ENCODE measurements around the gene NXN. TPM values are rescaled to one million over a fixed set of nuclear protein-coding genes. Genes with fewer than 3 reads are reported as not detected.

NXN gene
- total RNA-seq, 6 experiments from 2014 or later, result 2.7 to 9.5 (median 8.0) TPM

DNA sequence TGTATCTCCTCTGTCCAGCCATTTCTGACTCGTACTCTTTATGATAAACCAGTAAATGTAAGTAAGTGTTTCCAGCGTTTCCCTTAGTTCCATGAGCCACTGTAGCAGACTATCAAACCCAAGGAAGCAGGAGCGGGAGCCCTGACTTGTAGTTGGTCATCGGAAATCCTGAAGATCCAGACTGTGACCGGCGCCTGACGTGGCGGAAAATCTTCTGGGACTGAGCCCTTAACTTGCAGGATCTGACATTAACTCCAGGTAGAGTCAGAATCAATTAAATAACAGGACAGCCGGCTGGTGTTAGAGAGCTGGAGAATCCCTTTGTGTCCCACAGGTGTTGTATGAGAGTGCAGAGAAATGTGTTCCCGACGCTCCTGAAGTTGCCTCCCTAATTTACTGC is 201.5 kb downstream of the NXN start:
- Histone ChIP-seq H3K36me3 (peaks cover 0 to 49% (median 11%) of the 10 kb centered on the region in 4 donors), H3K4me1 (peaks cover 0 to 10% (median 5%) of the 10 kb centered on the region in 4 donors), H3K9me3 (no peaks in the 10 kb centered on the region), H3K27ac (no peak overlapping the region), H3K27me3 (no peaks in the 10 kb centered on the region), H3K4me3 (no peak overlapping the region)
- ATAC-seq (no peak), DNase-seq (no peak)
- no peak for TF ChIP-seq POLR2A (IDR thresholded peaks at IDR 0.05)
- TF ChIP-seq, protein P1, sequence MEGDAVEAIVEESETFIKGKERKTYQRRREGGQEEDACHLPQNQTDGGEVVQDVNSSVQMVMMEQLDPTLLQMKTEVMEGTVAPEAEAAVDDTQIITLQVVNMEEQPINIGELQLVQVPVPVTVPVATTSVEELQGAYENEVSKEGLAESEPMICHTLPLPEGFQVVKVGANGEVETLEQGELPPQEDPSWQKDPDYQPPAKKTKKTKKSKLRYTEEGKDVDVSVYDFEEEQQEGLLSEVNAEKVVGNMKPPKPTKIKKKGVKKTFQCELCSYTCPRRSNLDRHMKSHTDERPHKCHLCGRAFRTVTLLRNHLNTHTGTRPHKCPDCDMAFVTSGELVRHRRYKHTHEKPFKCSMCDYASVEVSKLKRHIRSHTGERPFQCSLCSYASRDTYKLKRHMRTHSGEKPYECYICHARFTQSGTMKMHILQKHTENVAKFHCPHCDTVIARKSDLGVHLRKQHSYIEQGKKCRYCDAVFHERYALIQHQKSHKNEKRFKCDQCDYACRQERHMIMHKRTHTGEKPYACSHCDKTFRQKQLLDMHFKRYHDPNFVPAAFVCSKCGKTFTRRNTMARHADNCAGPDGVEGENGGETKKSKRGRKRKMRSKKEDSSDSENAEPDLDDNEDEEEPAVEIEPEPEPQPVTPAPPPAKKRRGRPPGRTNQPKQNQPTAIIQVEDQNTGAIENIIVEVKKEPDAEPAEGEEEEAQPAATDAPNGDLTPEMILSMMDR (IDR thresholded peaks at IDR 0.05), result no peak
- intact Hi-C loops (cut with DNase I), result no loop called here
- WGBS (ENCODE audit: insufficient coverage, low coverage, low lambda C conversion rate, missing lambda C conversion rate), result 80% methylated on average over 8 of the region's 11 CpGs

DNA sequence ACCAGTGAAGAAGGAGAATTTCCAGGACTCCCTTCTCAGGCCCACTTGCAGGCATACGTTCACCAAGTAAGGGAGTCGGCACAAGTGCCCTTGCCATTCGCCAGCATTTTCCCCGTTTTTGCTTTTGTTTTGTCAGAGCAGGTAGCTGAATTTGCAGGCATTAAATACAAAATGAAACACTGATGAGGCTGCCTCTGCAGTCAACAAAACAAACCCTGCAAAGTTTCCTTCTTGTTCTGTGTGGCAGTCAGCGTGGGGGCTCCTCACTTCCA is 205.3 kb downstream of the NXN start:
- intact Hi-C loops (cut with DNase I), result no loop called here
- ATAC-seq, result no peak
- TF ChIP-seq, protein P1 (IDR thresholded peaks at IDR 0.05), result no peak
- H3K4me1 ChIP-seq, result no peaks in the 10 kb centered on the region
- 100% methylated on average over 1 of the region's 5 CpGs for WGBS (ENCODE audit: insufficient coverage, low coverage, low lambda C conversion rate, missing lambda C conversion rate)
- peaks cover 6 to 78% (median 29%) of the 10 kb centered on the region in 4 donors for H3K36me3 ChIP-seq
- H3K27ac ChIP-seq, result no peak overlapping the region
- H3K4me3 ChIP-seq, result no peak overlapping the region
- H3K9me3 ChIP-seq, result no peaks in the 10 kb centered on the region
- no peaks in the 10 kb centered on the region for H3K27me3 ChIP-seq
- no peak for DNase-seq

DNA sequence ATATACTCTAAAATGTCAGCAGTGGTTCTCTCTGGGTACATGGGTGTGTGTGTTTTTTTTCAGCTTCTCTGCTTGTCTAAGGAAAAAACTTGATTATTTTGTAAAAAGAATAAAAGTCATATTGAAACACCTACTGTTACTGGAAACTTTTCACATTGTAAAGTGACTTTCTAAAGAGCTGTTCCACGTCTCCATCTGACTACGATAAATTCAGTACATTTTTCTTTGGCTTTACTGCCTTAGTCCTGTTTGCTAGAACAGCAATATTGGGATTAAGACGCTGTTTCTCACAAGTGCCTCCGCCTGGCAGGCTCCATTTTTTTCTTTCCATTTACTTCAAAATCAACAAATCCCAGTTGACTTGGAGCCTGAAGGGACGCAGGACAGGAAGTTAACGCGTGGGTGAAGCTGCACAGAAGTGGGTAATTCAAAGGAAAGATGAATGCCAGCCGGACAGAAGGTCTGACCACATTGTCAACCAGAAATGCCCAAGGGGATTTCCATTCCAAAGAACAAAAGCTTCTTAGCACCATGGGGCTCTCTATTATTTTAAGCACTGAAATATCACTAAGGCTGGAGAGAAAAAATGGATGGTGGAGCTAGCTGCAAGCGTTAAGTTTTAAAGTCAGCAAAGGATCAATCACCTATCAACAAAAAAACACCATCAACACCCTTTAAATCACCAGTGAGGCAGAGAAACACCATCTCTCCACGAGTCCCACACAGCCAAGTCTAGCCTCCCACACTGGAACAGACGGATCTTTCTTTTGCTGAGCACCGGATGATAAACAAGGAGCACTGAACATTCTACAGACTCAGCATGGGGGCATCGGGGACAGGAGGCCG is 205.9 kb downstream of the NXN start:
- TF ChIP-seq, protein P1 (IDR thresholded peaks at IDR 0.05), result no peak
- no peak for TF ChIP-seq POLR2A (IDR thresholded peaks at IDR 0.05)
- intact Hi-C loops (cut with DNase I), result no loop called here

DNA sequence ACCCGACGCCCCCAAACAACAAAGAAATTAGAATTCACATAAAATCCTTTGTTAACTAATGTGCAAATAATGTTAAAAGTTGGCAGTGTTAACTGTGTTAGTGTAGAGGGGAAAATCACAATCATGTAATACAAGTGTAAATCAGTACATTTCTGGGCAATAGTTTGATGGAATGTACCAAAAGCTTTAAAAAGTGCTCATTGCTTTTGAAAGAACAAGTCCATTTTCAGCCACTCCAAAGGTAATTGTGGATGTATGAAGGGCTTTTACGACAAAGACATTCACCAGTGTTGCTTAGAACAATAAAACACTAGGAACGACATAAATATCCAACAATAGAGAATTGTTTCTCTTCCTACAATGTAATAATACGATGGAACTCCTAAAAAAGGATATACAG is 206.6 kb downstream of the NXN start:
- no peak overlapping the region for H3K27ac ChIP-seq
- no peaks in the 10 kb centered on the region for H3K9me3 ChIP-seq
- no peaks in the 10 kb centered on the region for H3K4me1 ChIP-seq
- TF ChIP-seq POLR2A (IDR thresholded peaks at IDR 0.05), result no peak
- TF ChIP-seq, protein P1 (IDR thresholded peaks at IDR 0.05), result no peak
- WGBS (ENCODE audit: insufficient coverage, low coverage, low lambda C conversion rate, missing lambda C conversion rate), result 79% methylated on average over 5 of the region's 5 CpGs
- H3K36me3 ChIP-seq, result peaks cover 2 to 72% (median 29%) of the 10 kb centered on the region in 4 donors
- H3K27me3 ChIP-seq, result no peaks in the 10 kb centered on the region
- DNase-seq, result no peak
- ATAC-seq, result no peak
- H3K4me3 ChIP-seq, result no peak overlapping the region
- intact Hi-C loops (cut with DNase I), result no loop called here

More for the DNA sequence above, 205.9 kb downstream of the NXN start:
- no peaks in the 10 kb centered on the region for H3K4me1 ChIP-seq
- ATAC-seq, result no peak
- H3K27me3 ChIP-seq, result no peaks in the 10 kb centered on the region
- WGBS (ENCODE audit: insufficient coverage, low coverage, low lambda C conversion rate, missing lambda C conversion rate), result 67% methylated on average over 9 of the region's 14 CpGs
- H3K4me3 ChIP-seq, result no peak overlapping the region
- no peaks in the 10 kb centered on the region for H3K9me3 ChIP-seq
- peaks cover 6 to 78% (median 29%) of the 10 kb centered on the region in 4 donors for H3K36me3 ChIP-seq
- DNase-seq, result no peak
- H3K27ac ChIP-seq, result no peak overlapping the region
